Mucosa of descending colon (tissue), 3 donors: Measurements from ENCODE around the gene ZNF527. TPM values are rescaled to one million over a fixed set of nuclear protein-coding genes. Genes with fewer than 3 reads are reported as not detected.

Experiments
- ATAC-seq: fragments of 200-7000 bp; cut with Tn5 transposase; one replicate; pipeline ENCODE4 v1.9.1; 2020; ENCODE audit warnings: mild to moderate bottlenecking, moderate library complexity
- DNase-seq, 3 donors: peaks; one replicate each; pipeline ENCODE4 v3.0.0-alpha.2; 2020
- H3K36me3 ChIP-seq: fragments of 200-600 bp; one replicate; pipeline ENCODE4 v1.8.0; 2021; ENCODE audit warnings: low read depth, mild to moderate bottlenecking
- H3K4me1 ChIP-seq: fragments of 200-600 bp; one replicate; pipeline ENCODE4 v1.8.0; 2021; ENCODE audit warnings: low read depth, mild to moderate bottlenecking
- H3K4me3 ChIP-seq: fragments of 200-600 bp; one replicate; pipeline ENCODE4 v1.8.0; 2021; ENCODE audit warnings: mild to moderate bottlenecking
- H3K9me3 ChIP-seq: fragments of 200-600 bp; one replicate; pipeline ENCODE4 v1.8.0; 2021; ENCODE audit warnings: mild to moderate bottlenecking
- intact Hi-C, 2 donors: fragments of 100-400 bp; cut with DNase I in 1 of 2; cut with micrococcal nuclease in 1 of 2; formaldehyde crosslinking; loops; one replicate each; pipeline versions ENCODE4 v1.11.0 to v1.11.1; 2022; cut with DNase I, micrococcal nuclease
- total RNA-seq, 3 donors: library from RNA; stranded (reverse); fragmentation: NEBNext Ultra II Directional in 2 of 3; extraction: Animal tissue kit (Norgen Biotek cat#: 25700) in 2 of 3; gene quantifications; one replicate each; pipeline versions ENCODE4 v1.2.1 to v1.2.4, GENCODE V29; 2021 to 2023
- TF ChIP-seq, protein P1 (sequence below): fragments of 200-600 bp; IDR thresholded peaks from one replicate; pipeline ENCODE4 v1.8.0; 2022; ENCODE audit warnings: antibody characterized with exemption, mild to moderate bottlenecking
- donor health status: DM: no; HTN: no; CAD: no; lungs with moderate emphysema.
- donor health status: DM: no; HTN: no; CAD: no.
- donor health status: DM: no; HTN: yes; CAD: no.

Gene ZNF527
- total RNA-seq, 3 donors from 2014 or later = 3.6 to 8.5 (median 4.9) TPM

- intact Hi-C loops = no loop called here
- ATAC-seq (no peak), DNase-seq (no peak)
- Histone ChIP-seq H3K4me3 (no peak overlapping the region), H3K4me1 (no peaks in the 10 kb centered on the region), H3K36me3 (no peaks in the 10 kb centered on the region), H3K9me3 (peaks cover 100% of the 10 kb centered on the region)
- TF ChIP-seq, protein P1, sequence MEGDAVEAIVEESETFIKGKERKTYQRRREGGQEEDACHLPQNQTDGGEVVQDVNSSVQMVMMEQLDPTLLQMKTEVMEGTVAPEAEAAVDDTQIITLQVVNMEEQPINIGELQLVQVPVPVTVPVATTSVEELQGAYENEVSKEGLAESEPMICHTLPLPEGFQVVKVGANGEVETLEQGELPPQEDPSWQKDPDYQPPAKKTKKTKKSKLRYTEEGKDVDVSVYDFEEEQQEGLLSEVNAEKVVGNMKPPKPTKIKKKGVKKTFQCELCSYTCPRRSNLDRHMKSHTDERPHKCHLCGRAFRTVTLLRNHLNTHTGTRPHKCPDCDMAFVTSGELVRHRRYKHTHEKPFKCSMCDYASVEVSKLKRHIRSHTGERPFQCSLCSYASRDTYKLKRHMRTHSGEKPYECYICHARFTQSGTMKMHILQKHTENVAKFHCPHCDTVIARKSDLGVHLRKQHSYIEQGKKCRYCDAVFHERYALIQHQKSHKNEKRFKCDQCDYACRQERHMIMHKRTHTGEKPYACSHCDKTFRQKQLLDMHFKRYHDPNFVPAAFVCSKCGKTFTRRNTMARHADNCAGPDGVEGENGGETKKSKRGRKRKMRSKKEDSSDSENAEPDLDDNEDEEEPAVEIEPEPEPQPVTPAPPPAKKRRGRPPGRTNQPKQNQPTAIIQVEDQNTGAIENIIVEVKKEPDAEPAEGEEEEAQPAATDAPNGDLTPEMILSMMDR = no peak
Observed at GRCh38 chr19:37412700-37413099, 41.8 kb downstream of the ZNF527 start.

DNA sequence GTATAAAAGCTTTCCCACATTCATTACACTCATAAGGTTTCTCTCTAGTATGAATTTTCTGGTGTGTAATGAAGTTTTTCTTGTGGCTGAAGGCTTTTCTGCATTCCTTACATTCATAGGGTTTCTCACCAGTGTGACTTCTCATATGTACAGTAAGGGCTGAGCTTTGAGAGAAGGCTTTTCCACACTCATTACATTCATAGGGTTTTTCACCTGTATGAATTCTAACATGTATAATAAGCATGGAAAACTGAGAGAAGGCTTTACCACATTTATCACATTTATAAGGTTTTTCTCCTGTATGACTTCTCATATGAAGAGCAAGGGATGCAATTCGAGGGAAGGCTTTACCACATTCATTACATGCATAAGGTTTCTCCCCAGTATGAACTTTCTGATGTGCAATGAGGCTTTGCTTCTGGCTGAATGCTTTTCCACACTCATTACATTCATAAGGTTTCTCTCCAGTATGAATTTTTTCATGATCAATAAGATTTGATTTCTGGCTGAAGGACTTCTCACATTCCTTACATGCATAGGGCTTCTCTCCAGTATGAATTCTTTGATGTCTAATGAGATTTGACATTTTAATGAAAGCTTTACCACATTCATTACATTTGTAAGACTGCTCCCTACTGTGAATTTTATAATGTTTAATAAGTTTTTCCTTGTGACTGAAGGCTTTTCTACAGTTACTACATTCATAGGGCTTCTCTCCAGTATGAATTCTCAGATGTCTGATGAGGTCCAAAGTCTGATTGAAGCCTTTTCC, 42.6 kb downstream of the ZNF527 start:
- peaks cover 100% of the 10 kb centered on the region for H3K9me3 ChIP-seq
- H3K4me3 ChIP-seq = no peak overlapping the region
- H3K36me3 ChIP-seq = no peaks in the 10 kb centered on the region
- intact Hi-C loops = no loop called here
- TF ChIP-seq, protein P1 = no peak
- ATAC-seq (no peak), DNase-seq (no peak)
- H3K4me1 ChIP-seq = no peaks in the 10 kb centered on the region

Other genes with a start within 250 kb of the ZNF527 start
- 10 to 100 TPM in 2 of 3 donors, 1 to 10 TPM in 1; 5.1 to 15.4 (median 10.1) TPM for gene ZNF585A, start 198.4 kb upstream of the ZNF527 start, total RNA-seq
- gene ZNF585B, start 160.6 kb upstream of the ZNF527 start, total RNA-seq = 10 to 100 TPM; 10.5 to 29.3 (median 21.8) TPM
- 10 to 100 TPM in 1 of 3 donors, 1 to 10 TPM in 2; 4.9 to 16.0 (median 9.5) TPM for gene ZNF383, start 152.9 kb upstream of the ZNF527 start, total RNA-seq
- gene ZNF569, start 96.3 kb downstream of the ZNF527 start, total RNA-seq = 1 to 10 TPM; 1.8 to 6.3 (median 2.1) TPM
- gene ZNF570, start 98.3 kb downstream of the ZNF527 start, total RNA-seq = 1 to 10 TPM; 2.9 to 7.8 (median 3.7) TPM
- 1 to 10 TPM; 3.8 to 6.6 (median 6.0) TPM for gene ZNF793, start 135.8 kb downstream of the ZNF527 start, total RNA-seq
- 1 to 10 TPM; 1.5 to 6.0 (median 1.7) TPM for gene ZNF571, start 223.7 kb downstream of the ZNF527 start, total RNA-seq
- 1 to 10 TPM; 1.3 to 8.4 (median 1.5) TPM for gene ZNF540, start 223.8 kb downstream of the ZNF527 start, total RNA-seq